Stomach (tissue), 4 donors: Measurements from ENCODE around the gene PIK3CA.

Experiments used
- CTCF ChIP-seq, 7 experiments: fragments of 450-650 bp in 4 of 7; fragments of 200-600 bp in 3 of 7; sonication (generic) in 3 of 7; IDR thresholded peaks; one replicate each; pipeline ENCODE4 v1.5.1; 2016 to 2019; ENCODE audit warnings: antibody characterized with exemption in 7 of 7, control low read depth in 2 of 7, mild to moderate bottlenecking in 1 of 7
- POLR2AphosphoS5 ChIP-seq, 3 donors: sonication (generic); formaldehyde crosslinking; IDR thresholded peaks; one replicate each; pipeline ENCODE4 v1.6.1; 2016; ENCODE audit warnings: antibody characterized with exemption in 3 of 3

- no peak for TF ChIP-seq CTCF (IDR thresholded peaks at IDR 0.05)
- no peak for TF ChIP-seq POLR2AphosphoS5 (IDR thresholded peaks at IDR 0.05)
Measured at GRCh38 chr3:179186426-179186825, 38.3 kb downstream of the PIK3CA start.
